Mesenchymal stem cell (in vitro differentiated cells and primary cell): Measurements from ENCODE around the gene MPPED2.

Experiments used
- DNase-seq: peaks from one replicate; pipeline ENCODE4 v3.0.0-alpha.2; 2013
- H2AFZ ChIP-seq: one replicate; pipeline ENCODE4 v1.6.1; 2013; ENCODE audit warnings: low read depth, mild to moderate bottlenecking, control low read depth, inconsistent platforms, low read length, moderate library complexity
- H2AK5ac ChIP-seq: 2 replicates; pipeline ENCODE4 v1.6.1; 2013; ENCODE audit warnings: low read length, moderate library complexity, mild to moderate bottlenecking, inconsistent platforms; ENCODE audit not compliant: severe bottlenecking
- H2BK120ac ChIP-seq: one replicate; pipeline ENCODE4 v1.6.1; 2013; ENCODE audit warnings: low read depth, mild to moderate bottlenecking, inconsistent platforms, low read length, moderate library complexity
- H2BK12ac ChIP-seq, 2 experiments: one replicate each; pipeline ENCODE4 v1.6.1; 2013; ENCODE audit warnings: inconsistent platforms in 2 of 2, low read length in 2 of 2, mild to moderate bottlenecking in 2 of 2, moderate library complexity in 2 of 2, control low read depth in 1 of 2
- H2BK15ac ChIP-seq: one replicate; pipeline ENCODE4 v1.6.1; 2013; ENCODE audit warnings: mild to moderate bottlenecking, low read depth, inconsistent platforms; ENCODE audit not compliant: poor library complexity, severe bottlenecking
- H2BK5ac ChIP-seq: 2 replicates; pipeline ENCODE4 v1.6.1; 2013; ENCODE audit warnings: low read depth, mild to moderate bottlenecking, low read length, control low read depth, inconsistent platforms; ENCODE audit not compliant: poor library complexity, severe bottlenecking
- H3K14ac ChIP-seq, 2 experiments: one replicate each; pipeline ENCODE4 v1.6.1; 2013; ENCODE audit warnings: inconsistent platforms in 2 of 2, low read length in 2 of 2, control low read depth in 1 of 2, mild to moderate bottlenecking in 1 of 2, moderate library complexity in 1 of 2
- H3K18ac ChIP-seq, 2 experiments: one replicate each; pipeline ENCODE4 v1.6.1; 2013; ENCODE audit warnings: inconsistent platforms in 2 of 2, low read length in 2 of 2, control low read depth in 1 of 2, low read depth in 1 of 2, mild to moderate bottlenecking in 1 of 2
- H3K23ac ChIP-seq, 2 experiments: one replicate each; pipeline ENCODE4 v1.6.1; 2013; ENCODE audit warnings: inconsistent platforms in 2 of 2, low read length in 2 of 2, mild to moderate bottlenecking in 2 of 2, moderate library complexity in 2 of 2, control low read depth in 1 of 2
- H3K27ac ChIP-seq: 2 replicates; pipeline ENCODE4 v1.5.1; 2013; ENCODE audit warnings: mild to moderate bottlenecking, moderate library complexity, low read length, control low read depth, inconsistent platforms; ENCODE audit not compliant: poor library complexity, severe bottlenecking
- H3K27me3 ChIP-seq, 2 experiments: 2 replicates each; pipeline versions ENCODE4 v1.6.1 to v1.7.0; 2013; ENCODE audit warnings: low read length in 2 of 2, mild to moderate bottlenecking in 2 of 2, moderate library complexity in 2 of 2, control low read depth in 1 of 2, inconsistent platforms in 1 of 2; ENCODE audit not compliant: control insufficient read depth in 1 of 2, insufficient read depth in 1 of 2
- H3K36me3 ChIP-seq, 2 experiments: 2 replicates each; pipeline versions ENCODE4 v1.6.1 to v1.7.0; 2013; ENCODE audit warnings: low read length in 2 of 2, control low read depth in 1 of 2, inconsistent platforms in 1 of 2, low read depth in 1 of 2, mild to moderate bottlenecking in 1 of 2; ENCODE audit not compliant: insufficient read depth in 2 of 2, control insufficient read depth in 1 of 2
- H3K4ac ChIP-seq, 2 experiments: one replicate each; pipeline ENCODE4 v1.6.1; 2013; ENCODE audit warnings: inconsistent platforms in 2 of 2, low read length in 2 of 2, mild to moderate bottlenecking in 2 of 2, moderate library complexity in 2 of 2, control low read depth in 1 of 2, low read depth in 1 of 2
- H3K4me1 ChIP-seq: 2 replicates; pipeline ENCODE4 v1.6.1; 2013; ENCODE audit warnings: low read depth, low read length, control low read depth; ENCODE audit not compliant: control insufficient read depth, insufficient read depth
- H3K4me2 ChIP-seq: 2 replicates; pipeline ENCODE4 v1.6.1; 2013; ENCODE audit warnings: low read length, mild to moderate bottlenecking, inconsistent platforms; ENCODE audit not compliant: poor library complexity, severe bottlenecking
- H3K4me3 ChIP-seq, 2 experiments: 2 replicates each; pipeline versions ENCODE4 v1.5.1 to v1.7.0; 2013; ENCODE audit warnings: low read length in 2 of 2, mild to moderate bottlenecking in 2 of 2, control low read depth in 1 of 2, low read depth in 1 of 2; ENCODE audit not compliant: insufficient read depth in 1 of 2
- H3K79me1 ChIP-seq: replicated peaks from 2 replicates; pipeline ENCODE4 v1.6.1; 2013; ENCODE audit warnings: mild to moderate bottlenecking, control low read depth, low read length, inconsistent platforms; ENCODE audit not compliant: poor library complexity, severe bottlenecking
- H3K9ac ChIP-seq: 2 replicates; pipeline ENCODE4 v1.7.0; 2013; ENCODE audit warnings: mild to moderate bottlenecking, low read length, moderate library complexity
- H3K9me3 ChIP-seq: 2 replicates; pipeline ENCODE4 v1.7.0; 2013; ENCODE audit warnings: mild to moderate bottlenecking, low read length; ENCODE audit not compliant: control insufficient read depth
- H4K8ac ChIP-seq: one replicate; pipeline ENCODE4 v1.6.1; 2013; ENCODE audit warnings: inconsistent platforms, mild to moderate bottlenecking, low read length, moderate library complexity
- H4K91ac ChIP-seq: one replicate; pipeline ENCODE4 v1.6.1; 2013; ENCODE audit warnings: mild to moderate bottlenecking, low read length, inconsistent platforms
- WGBS: methylation state at CpG from one replicate; pipeline ENCODE4 v1.1.7; 2013; ENCODE audit warnings: mixed read lengths; 5-methylcytosine and 5-hydroxymethylcytosine counted together

Gene MPPED2

GRCh38 chr11:30452842-30453241 is 133.3 kb downstream of the MPPED2 start:
- no peak overlapping the region for H3K14ac ChIP-seq
- H2BK120ac ChIP-seq = no peak overlapping the region
- H3K9me3 ChIP-seq = no peaks in the 10 kb centered on the region
- no peak for DNase-seq
- no peak overlapping the region for H2BK12ac ChIP-seq
- H2AFZ ChIP-seq = no peak overlapping the region
- H3K27ac ChIP-seq = no peak overlapping the region
- H3K79me1 ChIP-seq = no peaks in the 10 kb centered on the region
- no peak overlapping the region for H3K18ac ChIP-seq
- H2BK5ac ChIP-seq = no peak overlapping the region
- no peak overlapping the region for H3K4me2 ChIP-seq
- no peaks in the 10 kb centered on the region for H3K27me3 ChIP-seq
- no peak overlapping the region for H4K8ac ChIP-seq
- no peak overlapping the region for H2AK5ac ChIP-seq
- no peak overlapping the region for H3K4ac ChIP-seq
- 80% methylated on average over 1 of the region's 1 CpG for WGBS
- H3K4me3 ChIP-seq = no peak overlapping the region
- no peaks in the 10 kb centered on the region for H3K4me1 ChIP-seq
- H3K36me3 ChIP-seq = no peaks in the 10 kb centered on the region
- no peak overlapping the region for H3K9ac ChIP-seq
- no peak overlapping the region for H4K91ac ChIP-seq
- no peak overlapping the region for H3K23ac ChIP-seq
- H2BK15ac ChIP-seq = no peak overlapping the region

GRCh38 chr11:30452114-30452513 is 134.0 kb downstream of the MPPED2 start:
- H3K23ac ChIP-seq = no peak overlapping the region
- no peak overlapping the region for H2BK15ac ChIP-seq
- H4K8ac ChIP-seq = no peak overlapping the region
- no peak overlapping the region for H3K14ac ChIP-seq
- H3K9me3 ChIP-seq = no peaks in the 10 kb centered on the region
- DNase-seq = no peak
- no peak overlapping the region for H2BK5ac ChIP-seq
- WGBS = 56% methylated on average over 4 of the region's 4 CpGs
- H2BK120ac ChIP-seq = no peak overlapping the region
- no peak overlapping the region for H4K91ac ChIP-seq
- peaks cover 0 to 5% of the 10 kb centered on the region in 2 experiments for H3K27me3 ChIP-seq
- no peak overlapping the region for H3K4ac ChIP-seq
- H3K27ac ChIP-seq = no peak overlapping the region
- H2AK5ac ChIP-seq = no peak overlapping the region
- H3K18ac ChIP-seq = no peak overlapping the region
- H2AFZ ChIP-seq = no peak overlapping the region
- H3K4me3 ChIP-seq = no peak overlapping the region
- no peak overlapping the region for H2BK12ac ChIP-seq
- H3K36me3 ChIP-seq = no peaks in the 10 kb centered on the region
- H3K4me1 ChIP-seq = no peaks in the 10 kb centered on the region
- no peak overlapping the region for H3K4me2 ChIP-seq
- H3K79me1 ChIP-seq = no peaks in the 10 kb centered on the region
- no peak overlapping the region for H3K9ac ChIP-seq

- DNase-seq = no peak
- no peaks in the 10 kb centered on the region for H3K9me3 ChIP-seq
- no peak overlapping the region for H3K9ac ChIP-seq
- no peak overlapping the region for H2BK120ac ChIP-seq
- no peak overlapping the region for H3K4ac ChIP-seq
- H3K18ac ChIP-seq = no peak overlapping the region
- H2AFZ ChIP-seq = no peak overlapping the region
- H3K14ac ChIP-seq = no peak overlapping the region
- H3K27me3 ChIP-seq = peaks cover 0 to 7% of the 10 kb centered on the region in 2 experiments
- no peak overlapping the region for H2BK12ac ChIP-seq
- no peak overlapping the region for H2BK5ac ChIP-seq
- H2BK15ac ChIP-seq = no peak overlapping the region
- WGBS = 50% methylated on average over 5 of the region's 5 CpGs
- H3K23ac ChIP-seq = no peak overlapping the region
- H2AK5ac ChIP-seq = no peak overlapping the region
- no peaks in the 10 kb centered on the region for H3K36me3 ChIP-seq
- no peak overlapping the region for H3K4me2 ChIP-seq
- H3K79me1 ChIP-seq = no peaks in the 10 kb centered on the region
- no peaks in the 10 kb centered on the region for H3K4me1 ChIP-seq
- H4K8ac ChIP-seq = no peak overlapping the region
- no peak overlapping the region for H3K4me3 ChIP-seq
- H3K27ac ChIP-seq = no peak overlapping the region
- H4K91ac ChIP-seq = no peak overlapping the region
These were observed 134.5 kb downstream of the MPPED2 start for GRCh38 chr11:30451626-30452025.

- H3K79me1 ChIP-seq = no peaks in the 10 kb centered on the region
- WGBS = 60% methylated on average over 1 of the region's 1 CpG
- H2BK12ac ChIP-seq = no peak overlapping the region
- H3K4me2 ChIP-seq = no peak overlapping the region
- peaks cover 0 to 7% of the 10 kb centered on the region in 2 experiments for H3K27me3 ChIP-seq
- H2AK5ac ChIP-seq = no peak overlapping the region
- H2BK5ac ChIP-seq = no peak overlapping the region
- no peak overlapping the region for H3K4me3 ChIP-seq
- H3K18ac ChIP-seq = no peak overlapping the region
- H3K9ac ChIP-seq = no peak overlapping the region
- H3K9me3 ChIP-seq = no peaks in the 10 kb centered on the region
- no peaks in the 10 kb centered on the region for H3K36me3 ChIP-seq
- no peak overlapping the region for H3K14ac ChIP-seq
- no peak overlapping the region for H3K4ac ChIP-seq
- DNase-seq = no peak
- no peaks in the 10 kb centered on the region for H3K4me1 ChIP-seq
- no peak overlapping the region for H4K8ac ChIP-seq
- H2AFZ ChIP-seq = no peak overlapping the region
- H4K91ac ChIP-seq = no peak overlapping the region
- H2BK120ac ChIP-seq = no peak overlapping the region
- H3K23ac ChIP-seq = no peak overlapping the region
- no peak overlapping the region for H3K27ac ChIP-seq
- H2BK15ac ChIP-seq = no peak overlapping the region
These were observed 135.0 kb downstream of the MPPED2 start for GRCh38 chr11:30451167-30451566.
